ENCODE data around the gene TMEM130. TPM values are rescaled to one million over a fixed set of nuclear protein-coding genes. Genes with fewer than 3 reads are reported as not detected.
A peak's percentile ranks its signal among the peaks of the same experiment; 100 is the strongest.

Gene TMEM130
- total RNA-seq, 1 donor from 2014 or later: 0.61 TPM

- Mint-ChIP-seq H3K27ac (ENCODE audit: unreplicated experiment) (peak overlapping the region; percentile 12), H3K27me3 (ENCODE audit: low read depth) (peaks cover 29% of the 10 kb centered on the region), H3K9me3 (peaks cover 4% of the 10 kb centered on the region), H3K36me3 (ENCODE audit: low read depth) (peaks cover 3% of the 10 kb centered on the region), H3K4me1 (peaks cover 18% of the 10 kb centered on the region), H3K4me3 (no peak overlapping the region)
- TF ChIP-seq CTCF (conservative IDR thresholded peaks at IDR 0.05): no peak
- no peak for DNase-seq (ENCODE audit: low read depth, low spot score)
Measured at GRCh38 chr7:98807068-98808048, 62.5 kb downstream of the TMEM130 start.

GRCh38 chr7:98805956-98806838 is 63.6 kb downstream of the TMEM130 start:
- H3K36me3 Mint-ChIP-seq (ENCODE audit: low read depth): peaks cover 3% of the 10 kb centered on the region
- H3K27me3 Mint-ChIP-seq (ENCODE audit: low read depth): peaks cover 29% of the 10 kb centered on the region
- H3K4me1 Mint-ChIP-seq: peaks cover 18% of the 10 kb centered on the region
- H3K9me3 Mint-ChIP-seq: peaks cover 4% of the 10 kb centered on the region
- H3K27ac Mint-ChIP-seq (ENCODE audit: unreplicated experiment): no peak overlapping the region
- DNase-seq (ENCODE audit: low read depth, low spot score): no peak
- no peak for TF ChIP-seq CTCF (conservative IDR thresholded peaks at IDR 0.05)
- no peak overlapping the region for H3K4me3 Mint-ChIP-seq

GRCh38 chr7:98802781-98803110 is 67.1 kb downstream of the TMEM130 start:
- no peak for TF ChIP-seq CTCF (conservative IDR thresholded peaks at IDR 0.05)
- H3K9me3 Mint-ChIP-seq: peaks cover 8% of the 10 kb centered on the region

GRCh38 chr7:98802088-98802780 is 67.6 kb downstream of the TMEM130 start:
- Mint-ChIP-seq H3K4me1 (peaks cover 2% of the 10 kb centered on the region), H3K27ac (ENCODE audit: unreplicated experiment) (no peak overlapping the region), H3K9me3 (peaks cover 8% of the 10 kb centered on the region), H3K36me3 (ENCODE audit: low read depth) (no peaks in the 10 kb centered on the region), H3K4me3 (no peak overlapping the region), H3K27me3 (ENCODE audit: low read depth) (peaks cover 17% of the 10 kb centered on the region)
- DNase-seq (ENCODE audit: low read depth, low spot score): peak; percentile 36
- no peak for TF ChIP-seq CTCF (conservative IDR thresholded peaks at IDR 0.05)

More at GRCh38 chr7:98802781-98803110, 67.1 kb downstream of the TMEM130 start:
- H3K27me3 Mint-ChIP-seq (ENCODE audit: low read depth): peaks cover 20% of the 10 kb centered on the region
- H3K4me3 Mint-ChIP-seq: no peak overlapping the region
- peaks cover 6% of the 10 kb centered on the region for H3K4me1 Mint-ChIP-seq
- no peak overlapping the region for H3K27ac Mint-ChIP-seq (ENCODE audit: unreplicated experiment)
- no peak for DNase-seq (ENCODE audit: low read depth, low spot score)
- no peaks in the 10 kb centered on the region for H3K36me3 Mint-ChIP-seq (ENCODE audit: low read depth)

- no peak overlapping the region for H3K27ac Mint-ChIP-seq (ENCODE audit: unreplicated experiment)
- TF ChIP-seq CTCF (conservative IDR thresholded peaks at IDR 0.05): no peak
Measured at GRCh38 chr7:98800996-98801395, 68.8 kb downstream of the TMEM130 start.

More at GRCh38 chr7:98800996-98801395, 68.8 kb downstream of the TMEM130 start:
- DNase-seq (ENCODE audit: low read depth, low spot score): no peak
- Mint-ChIP-seq H3K27me3 (ENCODE audit: low read depth) (peaks cover 9% of the 10 kb centered on the region), H3K4me3 (no peak overlapping the region), H3K36me3 (ENCODE audit: low read depth) (no peaks in the 10 kb centered on the region), H3K9me3 (peaks cover 8% of the 10 kb centered on the region), H3K4me1 (no peaks in the 10 kb centered on the region)

All from neural crest cell (in vitro differentiated cells).